HCT116 (cell line): ENCODE measurements around the gene CEBPA. TPM values are rescaled to one million over a fixed set of nuclear protein-coding genes. Genes with fewer than 3 reads are reported as not detected.

Experiments used
- ATAC-seq: fragments of 200-7000 bp; cut with Tn5 transposase; 2 replicates; pipeline ENCODE4 v1.9.1; 2020; ENCODE audit warnings: mild to moderate bottlenecking, moderate library complexity
- BruUV-seq: library from RNA; stranded (reverse); fragments of 400-500 nt; replicated peaks from 2 replicates; lab custom pipeline; 2021; lab: Mats Ljungman, UMichigan
- CTCF ChIA-PET: fragments of 300-600 bp; sonication (Branson Sonifier 250); formaldehyde crosslinking; loops from one replicate; lab custom pipeline; 2021; ENCODE audit warnings: antibody characterized with exemption; lab: Charles Lee
- POLR2A ChIA-PET: fragments of 300-600, 350-600 bp; sonication (Branson Sonifier 250); formaldehyde crosslinking; loops from one replicate; lab custom pipeline; 2021; ENCODE audit warnings: antibody characterized with exemption; lab: Charles Lee
- RAD21 ChIA-PET, 2 experiments: fragments of 300-600 bp; sonication (Branson Sonifier 250); formaldehyde crosslinking; loops; one replicate each; lab custom pipeline; 2023; ENCODE audit warnings: low total read pairs in 2 of 2; ENCODE audit not compliant: uncharacterized antibody in 2 of 2, unreplicated experiment in 2 of 2, low non-redundant PET in 1 of 2; lab: Charles Lee
- DNase-seq: peaks from one replicate; pipeline ENCODE4 v3.0.0-alpha.2; 2010; ENCODE audit warnings: low read depth, low spot score
- H2AFZ ChIP-seq: fragments of 200-600 bp; shearing (Covaris generic), sonication (generic); 2 replicates; pipeline ENCODE4 v1.6.1; 2017; ENCODE audit warnings: low read depth, mixed run types, mixed read lengths, antibody characterized with exemption, low read length; ENCODE audit not compliant: poor library complexity, severe bottlenecking
- H3K27ac ChIP-seq: 2 replicates; pipeline ENCODE4 v1.5.1; 2012; ENCODE audit warnings: low read depth, low read length
- H3K27me3 ChIP-seq: fragments of 200-600 bp; sonication (generic); 2 replicates; pipeline ENCODE4 v1.6.1; 2016; ENCODE audit warnings: mixed run types, low read length, mixed read lengths; ENCODE audit not compliant: insufficient read depth
- H3K36me3 ChIP-seq, 2 experiments: fragments of 200-500 bp in 1 of 2; fragments of 200-600 bp in 1 of 2; sonication (Bioruptor generic) in 1 of 2; sonication (generic) in 1 of 2; 2 replicates each; pipeline versions ENCODE4 v1.5.1 to v1.6.1; 2014 to 2016; ENCODE audit warnings: low read length in 2 of 2, inconsistent platforms in 1 of 2, mixed read lengths in 1 of 2, mixed run types in 1 of 2; ENCODE audit not compliant: insufficient read depth in 2 of 2, control insufficient read depth in 1 of 2
- H3K4me1 ChIP-seq, 2 experiments: fragments of 200-600 bp in 1 of 2; sonication (generic) in 1 of 2; 2 replicates each; pipeline versions ENCODE4 v1.5.1 to v1.6.1; 2012 to 2017; ENCODE audit warnings: low read length in 2 of 2, inconsistent platforms in 1 of 2, mild to moderate bottlenecking in 1 of 2, mixed read lengths in 1 of 2, mixed run types in 1 of 2, moderate library complexity in 1 of 2; ENCODE audit not compliant: insufficient read depth in 2 of 2, control insufficient read depth in 1 of 2
- H3K4me2 ChIP-seq: fragments of 200-600 bp; sonication (generic); 2 replicates; pipeline ENCODE4 v1.6.1; 2017; ENCODE audit warnings: mixed run types, low read length, mixed read lengths
- H3K4me3 ChIP-seq, 2 experiments: fragments of 200-600 bp in 1 of 2; sonication (generic) in 1 of 2; replicated peaks in 1 of 2; 2 replicates each; pipeline ENCODE4 v1.5.1; 2011 to 2016; ENCODE audit warnings: low read length in 2 of 2, control low read depth in 1 of 2, low read depth in 1 of 2, mild to moderate bottlenecking in 1 of 2, mixed read lengths in 1 of 2, mixed run types in 1 of 2
- H3K79me2 ChIP-seq: fragments of 200-600 bp; sonication (generic); 2 replicates; pipeline ENCODE4 v1.6.1; 2017; ENCODE audit warnings: mild to moderate bottlenecking, mixed run types, low read length, moderate library complexity, mixed read lengths; ENCODE audit not compliant: insufficient read depth
- H3K9ac ChIP-seq: fragments of 200-600 bp; sonication (generic); 2 replicates; pipeline ENCODE4 v1.6.1; 2016; ENCODE audit warnings: low read length, mixed read lengths
- H3K9me2 ChIP-seq: fragments of 200-600 bp; sonication (generic), shearing (Covaris generic); 2 replicates; pipeline ENCODE4 v1.6.1; 2017; ENCODE audit warnings: mixed run types, mild to moderate bottlenecking, moderate library complexity; ENCODE audit not compliant: insufficient read depth
- H3K9me3 ChIP-seq, 2 experiments: fragments of 200-500 bp in 1 of 2; fragments of 200-600 bp in 1 of 2; sonication (Bioruptor generic) in 1 of 2; sonication (generic) in 1 of 2; 2 replicates each; pipeline ENCODE4 v1.6.1; 2014 to 2017; ENCODE audit warnings: low read length in 2 of 2, mixed read lengths in 2 of 2, inconsistent platforms in 1 of 2, low read depth in 1 of 2, mild to moderate bottlenecking in 1 of 2, mixed run types in 1 of 2, moderate library complexity in 1 of 2; ENCODE audit not compliant: control insufficient read depth in 1 of 2, insufficient read depth in 1 of 2
- H4K20me1 ChIP-seq: fragments of 200-600 bp; sonication (generic), shearing (Covaris generic); 2 replicates; pipeline ENCODE4 v1.6.1; 2017; ENCODE audit warnings: mixed run types, mild to moderate bottlenecking, moderate library complexity; ENCODE audit not compliant: insufficient read depth
- CBX3 ChIP-seq: IDR thresholded peaks from 2 replicates; pipeline ENCODE4 v1.6.1; 2012; ENCODE audit warnings: low read depth
- CEBPB ChIP-seq: IDR thresholded peaks from 2 replicates; pipeline ENCODE4 v1.6.1; 2012; ENCODE audit warnings: low read depth
- EGR1 ChIP-seq: IDR thresholded peaks from 2 replicates; pipeline ENCODE4 v1.6.1; 2012; ENCODE audit warnings: low read depth
- ELF1 ChIP-seq: IDR thresholded peaks from 2 replicates; pipeline ENCODE4 v1.6.1; 2012; ENCODE audit warnings: low read depth, borderline replicate concordance
- EZH2 ChIP-seq: fragments of 200-600 bp; sonication (generic); IDR thresholded peaks from 2 replicates; pipeline ENCODE4 v1.6.1; 2017; ENCODE audit warnings: antibody characterized with exemption, mixed run types
- EZH2phosphoT487 ChIP-seq: fragments of 200-600 bp; IDR thresholded peaks from 2 replicates; pipeline ENCODE4 v1.6.1; 2018; ENCODE audit warnings: antibody characterized with exemption, borderline replicate concordance
- FOSL1 ChIP-seq: IDR thresholded peaks from 2 replicates; pipeline ENCODE4 v1.6.1; 2012; ENCODE audit warnings: low read depth
- JUND ChIP-seq: IDR thresholded peaks from 2 replicates; pipeline ENCODE4 v1.6.1; 2012
- POLR2A ChIP-seq: IDR thresholded peaks from 2 replicates; pipeline ENCODE4 v1.7.0; 2011; ENCODE audit warnings: borderline replicate concordance; ENCODE audit not compliant: insufficient read depth, insufficient read length; ENCODE audit errors: extremely low read depth
- POLR2AphosphoS5 ChIP-seq: IDR thresholded peaks from 2 replicates; pipeline ENCODE4 v1.6.1; 2011; ENCODE audit warnings: mild to moderate bottlenecking, low read depth, low read length, moderate library complexity
- SIN3A ChIP-seq: IDR thresholded peaks from 2 replicates; pipeline ENCODE4 v1.6.1; 2012; ENCODE audit warnings: low read depth
- SP1 ChIP-seq: IDR thresholded peaks from 2 replicates; pipeline ENCODE4 v1.6.1; 2012; ENCODE audit warnings: low read depth
- ZFX ChIP-seq: fragments of 450-650 bp; IDR thresholded peaks from 2 replicates; pipeline ENCODE4 v1.6.1; 2017
- ZNF274 ChIP-seq: fragments of 200-500 bp; sonication (Bioruptor generic); IDR thresholded peaks from 2 replicates; pipeline ENCODE4 v1.6.1; 2014; ENCODE audit warnings: mild to moderate bottlenecking, low read depth, low read length, inconsistent platforms
- intact Hi-C: fragments of 100-400 bp; cut with micrococcal nuclease; formaldehyde crosslinking; loops from 2 replicates; pipeline ENCODE4 v1.10.0; 2022
- total RNA-seq: library from RNA; stranded (reverse); gene quantifications from one replicate; pipeline ENCODE4 v1.2.1, GENCODE V29; 2021; ENCODE audit not compliant: unreplicated experiment
- TF ChIP-seq, protein P1 (sequence below), 3 experiments: fragments of 200-600 bp in 1 of 3; sonication (generic) in 1 of 3; IDR thresholded peaks in 2 of 3; conservative IDR thresholded peaks in 1 of 3; 2 replicates each; pipeline ENCODE4 v1.5.1; 2012 to 2017; ENCODE audit warnings: low read depth in 2 of 3, low read length in 2 of 3, antibody characterized with exemption in 1 of 3, borderline replicate concordance in 1 of 3, control low read depth in 1 of 3, mild to moderate bottlenecking in 1 of 3, mixed read lengths in 1 of 3, mixed run types in 1 of 3, moderate library complexity in 1 of 3; ENCODE audit not compliant: insufficient read depth in 1 of 3
- TF ChIP-seq, protein P2 (sequence below): IDR thresholded peaks from 2 replicates; pipeline ENCODE4 v1.6.1; 2012
- TF ChIP-seq, protein P3 (sequence below): IDR thresholded peaks from 2 replicates; pipeline ENCODE4 v1.6.1; 2012

CEBPA gene
- total RNA-seq, 1 experiment from 2014 or later = 7.0 TPM

DNA sequence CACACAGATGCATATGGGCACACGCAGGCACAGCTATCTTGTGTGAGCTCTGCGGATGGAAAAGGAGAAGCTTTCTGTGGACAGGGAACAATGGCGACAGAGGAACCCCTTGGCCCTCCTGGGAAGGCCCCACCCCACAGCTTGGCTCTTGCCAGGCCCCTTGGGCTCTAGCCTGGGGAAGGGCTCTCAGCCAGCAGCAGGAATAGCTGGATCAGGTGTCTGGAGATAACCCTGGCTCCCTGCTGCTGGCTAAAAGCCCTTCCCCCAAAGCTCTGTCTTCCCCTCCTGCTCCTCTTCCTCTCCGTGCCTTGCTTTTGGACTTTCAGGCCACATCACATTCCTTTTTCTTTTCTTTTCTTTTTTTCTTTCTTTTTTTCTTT is 24.3 kb downstream of the CEBPA start (continued):
- TF ChIP-seq, protein P1, sequence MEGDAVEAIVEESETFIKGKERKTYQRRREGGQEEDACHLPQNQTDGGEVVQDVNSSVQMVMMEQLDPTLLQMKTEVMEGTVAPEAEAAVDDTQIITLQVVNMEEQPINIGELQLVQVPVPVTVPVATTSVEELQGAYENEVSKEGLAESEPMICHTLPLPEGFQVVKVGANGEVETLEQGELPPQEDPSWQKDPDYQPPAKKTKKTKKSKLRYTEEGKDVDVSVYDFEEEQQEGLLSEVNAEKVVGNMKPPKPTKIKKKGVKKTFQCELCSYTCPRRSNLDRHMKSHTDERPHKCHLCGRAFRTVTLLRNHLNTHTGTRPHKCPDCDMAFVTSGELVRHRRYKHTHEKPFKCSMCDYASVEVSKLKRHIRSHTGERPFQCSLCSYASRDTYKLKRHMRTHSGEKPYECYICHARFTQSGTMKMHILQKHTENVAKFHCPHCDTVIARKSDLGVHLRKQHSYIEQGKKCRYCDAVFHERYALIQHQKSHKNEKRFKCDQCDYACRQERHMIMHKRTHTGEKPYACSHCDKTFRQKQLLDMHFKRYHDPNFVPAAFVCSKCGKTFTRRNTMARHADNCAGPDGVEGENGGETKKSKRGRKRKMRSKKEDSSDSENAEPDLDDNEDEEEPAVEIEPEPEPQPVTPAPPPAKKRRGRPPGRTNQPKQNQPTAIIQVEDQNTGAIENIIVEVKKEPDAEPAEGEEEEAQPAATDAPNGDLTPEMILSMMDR (IDR thresholded peaks at IDR 0.05 in 2 of 3, conservative IDR thresholded peaks at IDR 0.05 in 1 of 3; ENCODE audit: borderline replicate concordance in 1 of 3, insufficient read depth in 1 of 3, low read depth in 2 of 3, low read length in 2 of 3) = no peak
- TF ChIP-seq EZH2 (no peak), EZH2phosphoT487 (no peak), ZFX (no peak), CBX3 (no peak), FOSL1 (no peak), POLR2AphosphoS5 (no peak)

DNA sequence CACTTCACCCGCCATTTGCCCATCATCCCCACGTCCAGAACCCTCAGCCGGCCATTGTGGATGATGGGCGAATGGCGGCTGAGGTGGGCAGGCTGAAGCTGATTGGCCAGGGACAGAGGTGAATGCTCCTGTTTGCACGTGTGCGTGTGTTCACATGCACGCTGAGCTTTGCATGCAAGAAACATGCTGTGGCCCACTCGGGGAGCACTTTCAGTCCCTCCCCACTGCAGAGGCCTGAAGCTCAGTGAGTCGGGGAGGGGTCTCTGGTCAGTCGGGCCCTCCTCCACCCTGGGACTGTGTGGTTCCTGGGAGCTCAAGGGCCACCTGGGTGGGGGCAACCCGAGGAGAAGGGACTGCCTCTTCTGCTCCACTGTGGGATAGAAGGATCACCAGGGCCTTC is 24.9 kb downstream of the CEBPA start:
- TF ChIP-seq POLR2AphosphoS5 (no peak), JUND (no peak), ELF1 (no peak), EZH2 (no peak), SIN3A (no peak), SP1 (no peak), POLR2A (no peak), CEBPB (no peak), EGR1 (no peak), ZFX (no peak), CBX3 (no peak), ZNF274 (no peak), EZH2phosphoT487 (no peak)
- TF ChIP-seq, protein P2, sequence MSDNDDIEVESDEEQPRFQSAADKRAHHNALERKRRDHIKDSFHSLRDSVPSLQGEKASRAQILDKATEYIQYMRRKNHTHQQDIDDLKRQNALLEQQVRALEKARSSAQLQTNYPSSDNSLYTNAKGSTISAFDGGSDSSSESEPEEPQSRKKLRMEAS = no peak
- TF ChIP-seq, protein P3, sequence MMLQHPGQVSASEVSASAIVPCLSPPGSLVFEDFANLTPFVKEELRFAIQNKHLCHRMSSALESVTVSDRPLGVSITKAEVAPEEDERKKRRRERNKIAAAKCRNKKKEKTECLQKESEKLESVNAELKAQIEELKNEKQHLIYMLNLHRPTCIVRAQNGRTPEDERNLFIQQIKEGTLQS = no peak
- TF ChIP-seq, protein P1 (IDR thresholded peaks at IDR 0.05 in 2 of 3, conservative IDR thresholded peaks at IDR 0.05 in 1 of 3; ENCODE audit: borderline replicate concordance in 1 of 3, insufficient read depth in 1 of 3, low read depth in 2 of 3, low read length in 2 of 3) = no peak
- TF ChIP-seq, all 23 proteins: peak for 0
- intact Hi-C loops = no loop called here
- Histone ChIP-seq H3K9me3 (no peaks in the 10 kb centered on the region), H3K27me3 (no peaks in the 10 kb centered on the region), H3K79me2 (no peaks in the 10 kb centered on the region), H3K4me1 (peaks cover 12 to 16% of the 10 kb centered on the region in 2 experiments; a peak in 3 of 4 replicates), H3K9me2 (no peaks in the 10 kb centered on the region), H3K9ac (no peak overlapping the region), H3K4me3 (no peak overlapping the region), H4K20me1 (no peaks in the 10 kb centered on the region), H2AFZ (no peak overlapping the region), H3K27ac (no peak overlapping the region), H3K4me2 (no peak overlapping the region), H3K36me3 (no peaks in the 10 kb centered on the region)
- ATAC-seq (no peak), DNase-seq (no peak)
- ChIA-PET RAD21 (no interaction called here), CTCF (no interaction called here), POLR2A (no interaction called here)
- no TSS peak for BruUV-seq
